SK-N-MC (cell line): ENCODE measurements around the gene EDRF1.

Experiments used
- EZH2 ChIP-seq: fragments of 200-600 bp; sonication (generic); IDR thresholded peaks from one replicate; pipeline ENCODE4 v1.6.1; 2017; ENCODE audit warnings: antibody characterized with exemption
- FOXP2 ChIP-seq: optimal IDR thresholded peaks from 2 replicates; pipeline ENCODE3; 2011; ENCODE audit warnings: mild to moderate bottlenecking, moderate library complexity; ENCODE audit not compliant: insufficient read depth; ENCODE audit errors: extremely low read length, control extremely low read depth
- POLR2AphosphoS5 ChIP-seq: IDR thresholded peaks from 2 replicates; pipeline ENCODE4 v1.6.1; 2012; ENCODE audit warnings: mild to moderate bottlenecking, low read depth, low read length, borderline replicate concordance

- TF ChIP-seq EZH2 = no peak
- TF ChIP-seq POLR2AphosphoS5 = no peak
- no peak for TF ChIP-seq FOXP2
Measured at GRCh38 chr10:125769175-125769574, 49.7 kb downstream of the EDRF1 start.
